Subcutaneous adipose tissue (tissue), 4 donors: ENCODE data around the gene RET. TPM values are rescaled to one million over a fixed set of nuclear protein-coding genes. Genes with fewer than 3 reads are reported as not detected.

Experiments used
- total RNA-seq, 4 donors: library from RNA; depleted of rRNA; stranded (reverse); fragments of >200 nt; gene quantifications; one replicate each; pipeline ENCODE4 v1.1.0, GENCODE V29; 2016
- TF ChIP-seq, protein P1 (sequence below): fragments of 450-650 bp; IDR thresholded peaks from one replicate; pipeline ENCODE4 v1.5.1; 2016; ENCODE audit warnings: low read depth, mild to moderate bottlenecking, control low read depth, antibody characterized with exemption, moderate library complexity

RET gene
- total RNA-seq, 4 donors from 2014 or later: 0.19 to 1.9 (median 0.49) TPM

- TF ChIP-seq, protein P1, sequence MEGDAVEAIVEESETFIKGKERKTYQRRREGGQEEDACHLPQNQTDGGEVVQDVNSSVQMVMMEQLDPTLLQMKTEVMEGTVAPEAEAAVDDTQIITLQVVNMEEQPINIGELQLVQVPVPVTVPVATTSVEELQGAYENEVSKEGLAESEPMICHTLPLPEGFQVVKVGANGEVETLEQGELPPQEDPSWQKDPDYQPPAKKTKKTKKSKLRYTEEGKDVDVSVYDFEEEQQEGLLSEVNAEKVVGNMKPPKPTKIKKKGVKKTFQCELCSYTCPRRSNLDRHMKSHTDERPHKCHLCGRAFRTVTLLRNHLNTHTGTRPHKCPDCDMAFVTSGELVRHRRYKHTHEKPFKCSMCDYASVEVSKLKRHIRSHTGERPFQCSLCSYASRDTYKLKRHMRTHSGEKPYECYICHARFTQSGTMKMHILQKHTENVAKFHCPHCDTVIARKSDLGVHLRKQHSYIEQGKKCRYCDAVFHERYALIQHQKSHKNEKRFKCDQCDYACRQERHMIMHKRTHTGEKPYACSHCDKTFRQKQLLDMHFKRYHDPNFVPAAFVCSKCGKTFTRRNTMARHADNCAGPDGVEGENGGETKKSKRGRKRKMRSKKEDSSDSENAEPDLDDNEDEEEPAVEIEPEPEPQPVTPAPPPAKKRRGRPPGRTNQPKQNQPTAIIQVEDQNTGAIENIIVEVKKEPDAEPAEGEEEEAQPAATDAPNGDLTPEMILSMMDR: no peak
Measured at GRCh38 chr10:43037440-43037839, 39.4 kb upstream of the RET start.

DNA sequence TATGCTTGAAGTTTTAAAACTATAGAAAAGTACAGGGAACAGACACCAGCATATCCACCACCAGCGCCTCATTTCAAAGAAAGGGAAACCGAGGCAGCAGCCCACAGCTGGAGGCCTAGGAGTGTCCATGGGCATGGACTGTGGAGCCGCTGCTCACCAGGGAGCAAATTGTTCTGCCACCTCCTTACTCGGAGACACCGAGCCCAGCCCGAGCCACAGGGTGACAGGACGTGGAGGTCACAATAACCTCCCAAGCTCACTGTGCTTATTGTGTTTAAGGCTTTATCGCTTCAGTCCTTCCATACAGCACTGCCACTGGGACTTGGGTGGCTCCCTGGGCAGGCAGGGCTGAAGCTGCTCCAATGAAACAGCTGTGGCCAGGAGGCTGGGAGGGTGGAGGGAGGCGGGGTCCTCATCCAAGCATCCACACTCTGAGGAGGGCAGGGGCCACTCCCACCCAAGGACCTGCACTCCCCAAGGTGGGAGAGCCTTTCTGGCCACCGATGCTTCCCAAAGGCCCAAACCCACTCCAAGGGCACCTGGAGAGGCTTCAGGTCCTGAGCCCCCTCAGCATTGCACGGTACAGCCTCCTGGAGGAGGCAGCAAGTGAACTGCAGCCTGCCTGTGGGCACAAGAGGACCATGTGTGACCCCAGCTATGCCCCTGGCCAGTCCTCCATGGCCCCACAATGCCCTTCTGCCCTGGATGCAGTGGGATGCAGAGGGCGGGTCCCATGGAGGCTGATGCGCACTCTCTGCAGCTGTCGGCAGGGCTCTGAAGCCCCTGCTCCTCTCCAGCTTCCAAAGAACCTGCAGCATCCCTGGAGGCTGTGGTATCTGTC is 38.7 kb upstream of the RET start:
- TF ChIP-seq, protein P1: no peak

- TF ChIP-seq, protein P1: no peak
Measured at GRCh38 chr10:43038783-43039623, 37.9 kb upstream of the RET start.

DNA sequence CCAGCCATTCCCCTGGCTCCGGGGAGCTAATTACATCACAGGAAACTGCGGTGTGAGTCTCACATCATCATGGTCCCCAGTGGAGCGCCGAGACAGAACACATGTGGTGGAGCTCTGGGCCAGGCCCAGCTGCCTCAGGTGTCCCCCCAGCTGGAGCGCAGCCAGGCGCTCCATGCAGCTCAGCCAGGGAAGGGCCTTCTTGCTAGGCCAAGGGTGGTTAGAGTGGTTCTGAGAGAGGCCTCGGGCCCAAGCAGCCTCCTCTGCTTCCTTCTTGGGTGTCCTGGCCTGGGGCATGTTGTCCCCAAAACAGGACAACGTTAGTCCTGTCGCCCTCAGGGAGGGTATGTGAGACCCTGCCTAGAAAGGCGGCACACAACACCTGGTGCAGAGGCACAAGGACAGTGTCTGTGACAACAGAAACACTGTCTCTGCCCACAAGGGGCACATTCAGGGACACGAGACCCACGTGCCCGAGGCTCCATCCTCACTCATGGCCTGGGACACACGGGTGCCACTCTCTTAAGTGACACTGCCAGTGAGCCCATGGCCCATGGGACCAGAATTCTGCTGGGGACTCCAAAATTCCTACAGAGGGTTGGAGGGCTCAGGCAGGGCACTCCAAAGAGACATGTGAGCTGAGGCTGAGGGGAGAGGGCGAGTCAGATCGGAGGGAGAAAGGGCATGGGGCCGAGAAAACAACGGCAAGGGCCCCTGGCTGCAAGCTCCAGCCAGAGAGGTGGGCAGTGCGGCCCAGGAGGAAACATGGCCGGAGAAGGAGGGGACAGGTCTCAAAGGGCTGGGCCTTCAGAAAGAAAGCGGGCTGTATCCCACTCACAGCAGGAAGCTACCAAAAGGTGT is 37.0 kb upstream of the RET start:
- TF ChIP-seq, protein P1: no peak

DNA sequence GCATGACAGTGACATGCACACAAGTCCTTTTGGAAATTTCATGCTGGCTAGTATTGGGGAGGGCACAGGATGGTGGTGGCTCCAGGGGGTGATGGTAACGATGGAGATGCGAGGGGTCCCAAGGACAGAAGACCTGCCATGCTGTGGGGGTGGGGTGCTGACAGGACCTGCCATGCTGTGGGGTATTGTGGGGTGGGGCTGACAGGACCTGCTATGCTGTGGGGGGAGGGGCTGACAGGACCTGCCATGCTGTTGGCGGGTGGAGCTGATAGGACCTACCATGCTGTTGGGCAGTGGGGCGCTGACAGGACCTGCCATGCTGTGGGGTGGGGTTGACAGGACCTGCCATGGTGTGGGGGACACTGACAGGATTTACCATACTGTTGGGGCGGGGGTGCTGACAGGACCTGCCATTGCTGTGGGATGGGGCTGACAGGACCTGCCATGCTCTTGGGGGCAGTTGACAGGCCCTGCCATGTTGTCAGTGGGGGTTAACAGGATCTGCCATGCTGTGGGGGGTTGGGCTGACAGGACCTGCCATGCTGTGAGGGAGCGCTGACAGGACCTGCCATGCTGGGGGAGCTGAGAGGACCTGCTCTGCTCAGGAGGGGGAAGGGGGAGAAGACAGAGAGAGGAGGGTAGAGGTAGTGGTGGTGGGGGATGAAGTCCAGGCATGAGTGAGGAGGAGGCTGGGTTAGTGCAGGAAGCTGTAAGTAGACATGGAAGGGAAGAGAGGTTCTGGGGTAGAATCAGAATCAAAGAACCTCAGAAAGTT is 36.2 kb upstream of the RET start:
- TF ChIP-seq, protein P1: no peak

- TF ChIP-seq, protein P1: no peak
Measured at GRCh38 chr10:43041422-43042342, 35.2 kb upstream of the RET start.
